Measurements from ENCODE around the gene S100A8. TPM values are rescaled to one million over a fixed set of nuclear protein-coding genes. Genes with fewer than 3 reads are reported as not detected.

The S100A8 gene
- total RNA-seq, 1 experiment from 2014 or later: not detected

DNA sequence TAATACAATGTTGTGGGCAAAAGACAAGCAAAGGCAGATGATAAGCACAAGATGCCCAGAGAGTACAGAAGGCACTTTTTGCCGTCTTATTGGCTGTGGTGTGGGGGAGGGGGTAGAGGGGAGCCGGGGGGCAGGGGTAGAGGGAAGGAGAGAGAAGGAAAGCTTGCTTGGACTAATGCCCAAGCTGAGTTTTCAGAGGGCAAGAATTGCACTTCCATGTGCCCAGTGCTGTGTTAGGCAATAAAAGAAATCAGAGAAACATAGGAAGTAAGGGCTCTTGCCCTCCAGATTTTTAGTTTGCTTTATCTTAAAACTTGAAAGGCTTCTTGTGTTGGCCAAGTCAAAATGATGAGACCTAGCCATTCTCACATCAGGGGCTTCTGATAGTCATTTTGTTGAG is 23.8 kb downstream of the S100A8 start:
- no peak overlapping the region for H3K27ac ChIP-seq (ENCODE audit: low read length)
- POLR2A ChIA-PET: no interaction called here

DNA sequence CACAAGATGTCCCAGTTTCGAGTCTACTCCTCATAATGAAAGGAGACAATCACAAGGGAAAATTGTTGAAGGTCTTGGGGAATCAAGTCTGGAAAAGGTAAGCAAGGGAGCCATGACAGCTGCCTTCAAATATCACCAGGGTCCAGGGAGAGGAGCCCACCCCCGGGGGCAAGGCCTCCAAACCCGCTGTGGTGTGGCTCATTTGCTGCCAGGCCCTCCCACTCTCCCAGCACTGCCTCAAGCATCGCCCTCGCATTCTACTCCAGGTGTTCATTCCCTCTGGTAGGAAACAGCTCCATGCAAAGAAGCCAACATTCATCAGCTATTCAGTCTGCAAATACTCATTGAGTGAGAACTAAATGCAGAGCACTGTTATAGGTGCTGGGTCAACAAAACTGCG is 24.6 kb downstream of the S100A8 start:
- Histone ChIP-seq H3K27ac (ENCODE audit: low read length) (no peak overlapping the region), H3K9me3 (ENCODE audit: control insufficient read depth, insufficient read depth, low read depth, low read length) (no peaks in the 10 kb centered on the region), H3K27me3 (ENCODE audit: control insufficient read depth, insufficient read depth, low read length) (no peaks in the 10 kb centered on the region), H3K4me3 (ENCODE audit: low read depth in 2 of 2, low read length in 2 of 2) (no peak overlapping the region), H3K36me3 (ENCODE audit: control insufficient read depth, insufficient read depth, low read length) (no peaks in the 10 kb centered on the region), H3K4me1 (ENCODE audit: control insufficient read depth, insufficient read depth, low read length) (no peaks in the 10 kb centered on the region)
- intact Hi-C loops (cut with micrococcal nuclease; ENCODE audit: unreplicated experiment) (no loop called here), in situ Hi-C loops (cut with HindIII; ENCODE audit: low pct_unique_long_range_greater_than_20kb, low sequenced_read_pairs) (loop anchor here (25.0 kb wide), 1 partner anchor 246 kb away; the partner anchor contains the start of genes S100A14 and S100A16)
- CTCF ChIA-PET: no interaction called here
- POLR2A ChIA-PET: no interaction called here
- TF ChIP-seq POLR2AphosphoS5 (IDR thresholded peaks at IDR 0.05; ENCODE audit: low read depth, low read length) (no peak), TCF7L2 (IDR thresholded peaks at IDR 0.05; ENCODE audit: low read depth, low read length) (no peak), SIN3A (IDR thresholded peaks at IDR 0.05; ENCODE audit: borderline replicate concordance, insufficient read depth, low read depth, low read length) (no peak)
- TF ChIP-seq, protein P1, sequence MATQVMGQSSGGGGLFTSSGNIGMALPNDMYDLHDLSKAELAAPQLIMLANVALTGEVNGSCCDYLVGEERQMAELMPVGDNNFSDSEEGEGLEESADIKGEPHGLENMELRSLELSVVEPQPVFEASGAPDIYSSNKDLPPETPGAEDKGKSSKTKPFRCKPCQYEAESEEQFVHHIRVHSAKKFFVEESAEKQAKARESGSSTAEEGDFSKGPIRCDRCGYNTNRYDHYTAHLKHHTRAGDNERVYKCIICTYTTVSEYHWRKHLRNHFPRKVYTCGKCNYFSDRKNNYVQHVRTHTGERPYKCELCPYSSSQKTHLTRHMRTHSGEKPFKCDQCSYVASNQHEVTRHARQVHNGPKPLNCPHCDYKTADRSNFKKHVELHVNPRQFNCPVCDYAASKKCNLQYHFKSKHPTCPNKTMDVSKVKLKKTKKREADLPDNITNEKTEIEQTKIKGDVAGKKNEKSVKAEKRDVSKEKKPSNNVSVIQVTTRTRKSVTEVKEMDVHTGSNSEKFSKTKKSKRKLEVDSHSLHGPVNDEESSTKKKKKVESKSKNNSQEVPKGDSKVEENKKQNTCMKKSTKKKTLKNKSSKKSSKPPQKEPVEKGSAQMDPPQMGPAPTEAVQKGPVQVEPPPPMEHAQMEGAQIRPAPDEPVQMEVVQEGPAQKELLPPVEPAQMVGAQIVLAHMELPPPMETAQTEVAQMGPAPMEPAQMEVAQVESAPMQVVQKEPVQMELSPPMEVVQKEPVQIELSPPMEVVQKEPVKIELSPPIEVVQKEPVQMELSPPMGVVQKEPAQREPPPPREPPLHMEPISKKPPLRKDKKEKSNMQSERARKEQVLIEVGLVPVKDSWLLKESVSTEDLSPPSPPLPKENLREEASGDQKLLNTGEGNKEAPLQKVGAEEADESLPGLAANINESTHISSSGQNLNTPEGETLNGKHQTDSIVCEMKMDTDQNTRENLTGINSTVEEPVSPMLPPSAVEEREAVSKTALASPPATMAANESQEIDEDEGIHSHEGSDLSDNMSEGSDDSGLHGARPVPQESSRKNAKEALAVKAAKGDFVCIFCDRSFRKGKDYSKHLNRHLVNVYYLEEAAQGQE (IDR thresholded peaks at IDR 0.05; ENCODE audit: insufficient read depth in 1 of 2, low read depth in 2 of 2, low read length in 1 of 2): no peak
- TF ChIP-seq, protein P2, sequence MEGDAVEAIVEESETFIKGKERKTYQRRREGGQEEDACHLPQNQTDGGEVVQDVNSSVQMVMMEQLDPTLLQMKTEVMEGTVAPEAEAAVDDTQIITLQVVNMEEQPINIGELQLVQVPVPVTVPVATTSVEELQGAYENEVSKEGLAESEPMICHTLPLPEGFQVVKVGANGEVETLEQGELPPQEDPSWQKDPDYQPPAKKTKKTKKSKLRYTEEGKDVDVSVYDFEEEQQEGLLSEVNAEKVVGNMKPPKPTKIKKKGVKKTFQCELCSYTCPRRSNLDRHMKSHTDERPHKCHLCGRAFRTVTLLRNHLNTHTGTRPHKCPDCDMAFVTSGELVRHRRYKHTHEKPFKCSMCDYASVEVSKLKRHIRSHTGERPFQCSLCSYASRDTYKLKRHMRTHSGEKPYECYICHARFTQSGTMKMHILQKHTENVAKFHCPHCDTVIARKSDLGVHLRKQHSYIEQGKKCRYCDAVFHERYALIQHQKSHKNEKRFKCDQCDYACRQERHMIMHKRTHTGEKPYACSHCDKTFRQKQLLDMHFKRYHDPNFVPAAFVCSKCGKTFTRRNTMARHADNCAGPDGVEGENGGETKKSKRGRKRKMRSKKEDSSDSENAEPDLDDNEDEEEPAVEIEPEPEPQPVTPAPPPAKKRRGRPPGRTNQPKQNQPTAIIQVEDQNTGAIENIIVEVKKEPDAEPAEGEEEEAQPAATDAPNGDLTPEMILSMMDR (IDR thresholded peaks at IDR 0.05): no peak
- ATAC-seq: no peak
- DNase-seq (ENCODE audit: low read depth, low spot score): no peak
- BruUV-seq (replicated peaks): no TSS peak

More for the DNA sequence above, 23.8 kb downstream of the S100A8 start:
- Histone ChIP-seq H3K9me3 (ENCODE audit: control insufficient read depth, insufficient read depth, low read depth, low read length) (no peaks in the 10 kb centered on the region), H3K4me3 (ENCODE audit: low read depth in 2 of 2, low read length in 2 of 2) (no peak overlapping the region), H3K27me3 (ENCODE audit: control insufficient read depth, insufficient read depth, low read length) (no peaks in the 10 kb centered on the region), H3K36me3 (ENCODE audit: control insufficient read depth, insufficient read depth, low read length) (no peaks in the 10 kb centered on the region), H3K4me1 (ENCODE audit: control insufficient read depth, insufficient read depth, low read length) (no peaks in the 10 kb centered on the region)
- DNase-seq (ENCODE audit: low read depth, low spot score) (no peak), ATAC-seq (no peak)
- TF ChIP-seq, protein P1 (IDR thresholded peaks at IDR 0.05; ENCODE audit: insufficient read depth in 1 of 2, low read depth in 2 of 2, low read length in 1 of 2): no peak
- no peak for TF ChIP-seq POLR2AphosphoS5 (IDR thresholded peaks at IDR 0.05; ENCODE audit: low read depth, low read length)
- TF ChIP-seq, protein P2 (IDR thresholded peaks at IDR 0.05): no peak
- no peak for TF ChIP-seq SIN3A (IDR thresholded peaks at IDR 0.05; ENCODE audit: borderline replicate concordance, insufficient read depth, low read depth, low read length)
- TF ChIP-seq TCF7L2 (IDR thresholded peaks at IDR 0.05; ENCODE audit: low read depth, low read length): no peak
- intact Hi-C loops (cut with micrococcal nuclease; ENCODE audit: unreplicated experiment): no loop called here
- no TSS peak for BruUV-seq (replicated peaks)
- CTCF ChIA-PET: no interaction called here
- in situ Hi-C loops (cut with HindIII; ENCODE audit: low pct_unique_long_range_greater_than_20kb, low sequenced_read_pairs): loop anchor here (25.0 kb wide), 1 partner anchor 245 kb away; the partner anchor contains the start of genes S100A14 and S100A16
